DOHH2 (cell line): ENCODE measurements around the gene ARHGEF4.

Source experiments
- CTCF ChIP-seq: fragments of 200-600 bp; sonication (generic); IDR thresholded peaks from one replicate; pipeline ENCODE4 v1.5.1; 2014; ENCODE audit warnings: antibody characterized with exemption, mild to moderate bottlenecking, low read depth, low read length; ENCODE audit not compliant: poor library complexity, severe bottlenecking
- EZH2phosphoT487 ChIP-seq: fragments of 200-600 bp; sonication (generic); IDR thresholded peaks from 2 replicates; pipeline ENCODE4 v1.6.1; 2017; ENCODE audit warnings: borderline replicate concordance, mild to moderate bottlenecking, antibody characterized with exemption, low read length, moderate library complexity, mixed read lengths

GRCh38 chr2:130998561-130998960, 161.8 kb downstream of the ARHGEF4 start:
- TF ChIP-seq CTCF (no peak), EZH2phosphoT487 (no peak)
